Activated CD8-positive, alpha-beta T cell treated with anti-CD3 and anti-CD28 coated beads for 36 hours (primary cell): Measurements from ENCODE around the gene TTC4. TPM values are rescaled to one million over a fixed set of nuclear protein-coding genes. Genes with fewer than 3 reads are reported as not detected.
A peak's percentile ranks its signal among the peaks of the same experiment; 100 is the strongest.

Experiments
- ATAC-seq: fragments of 200-7000 bp; cut with Tn5 transposase; one replicate; pipeline ENCODE4 v1.10.0; 2021; ENCODE audit warnings: mild to moderate bottlenecking, moderate library complexity
- CTCF ChIA-PET: fragments of 350-600 bp; sonication (Branson Sonifier 250); formaldehyde crosslinking; loops from one replicate; lab custom pipeline; 2021; ENCODE audit warnings: antibody characterized with exemption; lab: Charles Lee
- POLR2A ChIA-PET: fragments of 350-600 bp; sonication (Branson Sonifier 250); formaldehyde crosslinking; loops from one replicate; lab custom pipeline; 2021; ENCODE audit warnings: antibody characterized with exemption; lab: Charles Lee
- DNase-seq: peaks from one replicate; pipeline ENCODE4 v3.0.0-alpha.2; 2020
- H3K27ac Mint-ChIP-seq: one replicate; pipeline ENCODE4 v1.8.0; 2021; ENCODE audit warnings: mild to moderate bottlenecking, mixed read lengths
- H3K27me3 Mint-ChIP-seq: one replicate; pipeline ENCODE4 v1.8.0; 2021; ENCODE audit warnings: mixed read lengths
- H3K36me3 Mint-ChIP-seq: one replicate; pipeline ENCODE4 v1.8.0; 2021; ENCODE audit warnings: low read depth, mixed read lengths
- H3K4me1 Mint-ChIP-seq: one replicate; pipeline ENCODE4 v1.8.0; 2021; ENCODE audit warnings: low read depth, mixed read lengths
- H3K4me3 Mint-ChIP-seq: one replicate; pipeline ENCODE4 v1.8.0; 2021; ENCODE audit warnings: mild to moderate bottlenecking, moderate library complexity, mixed read lengths
- H3K9me3 Mint-ChIP-seq: one replicate; pipeline ENCODE4 v1.8.0; 2021; ENCODE audit warnings: mixed read lengths
- CTCF ChIP-seq: fragments of 200-600 bp; IDR thresholded peaks from one replicate; pipeline ENCODE4 v1.8.0; 2022; ENCODE audit warnings: antibody characterized with exemption, mild to moderate bottlenecking
- intact Hi-C: fragments of 100-400 bp; cut with micrococcal nuclease; formaldehyde crosslinking; loops from one replicate; pipeline ENCODE4 v1.10.0; 2022
- total RNA-seq, 2 experiments: library from RNA; stranded (reverse); gene quantifications; one replicate each; pipeline ENCODE4 v1.2.3, GENCODE V29; 2021

The TTC4 gene
- total RNA-seq, 2 experiments from 2014 or later, result 26.7 to 28.2 TPM

DNA sequence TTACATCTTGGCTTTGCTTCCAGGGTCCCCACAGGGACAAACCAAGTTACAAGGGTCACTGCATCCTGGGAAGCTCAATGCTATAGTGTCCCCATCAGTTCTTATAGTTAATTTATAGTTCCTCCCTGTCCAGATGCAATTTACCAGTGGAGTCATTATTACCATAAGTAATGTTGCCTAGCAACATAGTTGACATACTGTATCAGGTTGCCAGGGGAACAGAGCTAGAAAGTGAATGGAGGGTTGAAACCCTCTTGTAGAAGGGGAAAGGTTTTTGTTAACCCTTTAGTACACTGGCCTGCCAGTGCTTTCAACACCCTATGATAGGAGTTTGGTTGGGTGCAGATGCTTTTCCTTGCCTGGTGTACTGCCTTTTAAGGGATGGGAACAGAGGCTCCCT lies 34.3 kb upstream of the TTC4 start:
- Mint-ChIP-seq H3K27me3 (no peaks in the 10 kb centered on the region), H3K4me3 (no peak overlapping the region), H3K27ac (no peak overlapping the region), H3K36me3 (no peaks in the 10 kb centered on the region), H3K4me1 (no peaks in the 10 kb centered on the region), H3K9me3 (no peaks in the 10 kb centered on the region)
- POLR2A ChIA-PET, result interaction anchor here (1.2 to 1.3 kb wide), 2 partner anchors 10 to 21 kb away, joined by 3 to 4 read pairs; no protein-coding TSS in a partner anchor
- no peak for TF ChIP-seq CTCF
- ATAC-seq (peak; percentile 34), DNase-seq (no peak)
- CTCF ChIA-PET, result no interaction called here
- intact Hi-C loops, result no loop called here

DNA sequence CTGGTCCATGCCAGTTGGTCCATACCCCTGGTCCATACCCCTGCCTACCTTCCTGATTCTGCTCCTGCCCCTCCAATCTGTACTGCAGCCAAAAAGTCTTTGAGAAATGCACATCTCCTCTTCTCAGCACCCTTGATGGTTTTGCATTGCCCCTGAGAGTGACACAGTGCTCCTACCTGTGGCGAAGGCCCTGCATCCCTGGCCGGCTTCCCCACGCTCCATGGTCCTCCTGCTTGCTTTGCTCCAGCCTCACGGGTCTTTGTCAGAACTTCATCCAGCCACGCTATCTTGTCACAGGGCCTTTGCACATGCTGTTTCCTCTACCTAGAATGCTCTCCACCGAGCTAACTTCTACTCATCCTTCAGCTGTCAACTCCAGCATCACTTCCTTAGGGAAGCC lies 32.2 kb upstream of the TTC4 start:
- CTCF ChIA-PET, result no interaction called here
- H3K27ac Mint-ChIP-seq, result no peak overlapping the region
- ATAC-seq, result no peak

DNA sequence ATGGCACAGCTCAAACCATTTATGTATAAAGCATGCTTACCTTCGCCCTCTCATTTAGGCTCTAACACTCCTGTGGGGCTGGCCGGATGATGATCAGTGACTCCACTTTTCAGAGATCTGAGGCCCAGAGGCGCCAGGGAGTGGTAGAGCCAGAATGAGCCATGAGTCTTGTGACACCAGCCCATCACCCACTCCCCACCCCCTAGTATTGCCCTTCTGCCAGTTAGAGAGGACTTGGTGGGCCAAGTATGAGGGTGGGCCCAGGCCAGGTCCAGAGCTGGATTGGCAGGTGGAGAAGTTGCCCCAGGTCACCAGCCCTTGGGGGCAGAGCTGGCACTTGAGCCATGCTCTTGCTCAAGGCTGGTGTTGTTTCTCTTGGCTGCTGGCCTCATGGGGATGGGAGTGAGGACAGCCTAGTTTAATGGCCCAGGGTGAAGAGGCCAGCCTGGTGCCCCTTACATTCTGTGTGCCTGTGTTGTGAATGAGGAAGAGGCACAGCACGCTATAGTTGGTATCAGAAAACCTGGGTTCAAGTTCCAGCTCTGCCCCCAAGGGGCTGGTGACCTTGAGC lies 30.2 kb upstream of the TTC4 start:
- ATAC-seq, result no peak
- CTCF ChIA-PET, result interaction anchor here (1.3 kb wide), 1 partner anchor 125 kb away, joined by 3 read pairs; no protein-coding TSS in a partner anchor
- Mint-ChIP-seq H3K4me1 (no peaks in the 10 kb centered on the region), H3K27me3 (no peaks in the 10 kb centered on the region), H3K36me3 (no peaks in the 10 kb centered on the region), H3K4me3 (no peak overlapping the region), H3K9me3 (no peaks in the 10 kb centered on the region), H3K27ac (no peak overlapping the region)
- DNase-seq, result no peak
- intact Hi-C loops, result no loop called here
- POLR2A ChIA-PET, result no interaction called here
- no peak for TF ChIP-seq CTCF

More for the DNA sequence above, 32.2 kb upstream of the TTC4 start:
- intact Hi-C loops, result no loop called here
- DNase-seq, result no peak
- Mint-ChIP-seq H3K36me3 (no peaks in the 10 kb centered on the region), H3K27me3 (no peaks in the 10 kb centered on the region), H3K9me3 (no peaks in the 10 kb centered on the region), H3K4me3 (no peak overlapping the region), H3K4me1 (no peaks in the 10 kb centered on the region)
- TF ChIP-seq CTCF, result no peak
- POLR2A ChIA-PET, result no interaction called here

DNA sequence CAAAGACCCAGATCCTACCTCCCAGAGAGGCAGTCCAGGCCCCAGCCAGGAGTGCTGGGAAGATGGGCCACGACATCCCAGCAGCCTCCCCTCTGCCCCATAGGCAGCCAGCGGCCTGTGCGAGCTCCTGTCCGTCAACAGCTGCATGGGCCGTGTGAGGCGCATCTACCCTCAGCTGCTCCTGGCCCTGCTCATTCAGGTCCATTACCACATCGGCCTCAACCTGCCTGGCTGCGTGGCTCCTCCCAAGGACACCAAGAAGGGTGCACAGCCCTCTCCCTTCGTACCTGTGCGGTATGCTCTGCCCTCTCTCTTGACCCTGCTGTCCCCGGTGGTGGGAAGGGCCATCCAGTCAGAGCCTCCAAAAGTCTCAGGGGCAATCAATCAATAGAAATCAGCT lies 29.5 kb upstream of the TTC4 start:
- CTCF ChIA-PET, result interaction anchor here (1.3 kb wide), 1 partner anchor 124 kb away, joined by 3 read pairs; no protein-coding TSS in a partner anchor
- POLR2A ChIA-PET, result no interaction called here
- Mint-ChIP-seq H3K27ac (no peak overlapping the region), H3K36me3 (no peaks in the 10 kb centered on the region), H3K4me3 (no peak overlapping the region), H3K9me3 (no peaks in the 10 kb centered on the region), H3K4me1 (no peaks in the 10 kb centered on the region), H3K27me3 (no peaks in the 10 kb centered on the region)
- DNase-seq (no peak), ATAC-seq (no peak)
- no peak for TF ChIP-seq CTCF
- intact Hi-C loops, result no loop called here

- ChIA-PET POLR2A (no interaction called here), CTCF (no interaction called here)
- H3K27me3 Mint-ChIP-seq, result peaks cover 4% of the 10 kb centered on the region
Measured at GRCh38 chr1:54694771-54695170, 20.9 kb upstream of the TTC4 start.

More at GRCh38 chr1:54694771-54695170, 20.9 kb upstream of the TTC4 start:
- ATAC-seq, result no peak
- Mint-ChIP-seq H3K27ac (no peak overlapping the region), H3K4me3 (no peak overlapping the region), H3K9me3 (no peaks in the 10 kb centered on the region), H3K36me3 (no peaks in the 10 kb centered on the region), H3K4me1 (peaks cover 3% of the 10 kb centered on the region)
- intact Hi-C loops, result no loop called here
- no peak for DNase-seq
- no peak for TF ChIP-seq CTCF
